ENCODE measurements around the gene REST.
A peak's percentile ranks its signal among the peaks of the same experiment; 100 is the strongest.

The REST gene

DNA sequence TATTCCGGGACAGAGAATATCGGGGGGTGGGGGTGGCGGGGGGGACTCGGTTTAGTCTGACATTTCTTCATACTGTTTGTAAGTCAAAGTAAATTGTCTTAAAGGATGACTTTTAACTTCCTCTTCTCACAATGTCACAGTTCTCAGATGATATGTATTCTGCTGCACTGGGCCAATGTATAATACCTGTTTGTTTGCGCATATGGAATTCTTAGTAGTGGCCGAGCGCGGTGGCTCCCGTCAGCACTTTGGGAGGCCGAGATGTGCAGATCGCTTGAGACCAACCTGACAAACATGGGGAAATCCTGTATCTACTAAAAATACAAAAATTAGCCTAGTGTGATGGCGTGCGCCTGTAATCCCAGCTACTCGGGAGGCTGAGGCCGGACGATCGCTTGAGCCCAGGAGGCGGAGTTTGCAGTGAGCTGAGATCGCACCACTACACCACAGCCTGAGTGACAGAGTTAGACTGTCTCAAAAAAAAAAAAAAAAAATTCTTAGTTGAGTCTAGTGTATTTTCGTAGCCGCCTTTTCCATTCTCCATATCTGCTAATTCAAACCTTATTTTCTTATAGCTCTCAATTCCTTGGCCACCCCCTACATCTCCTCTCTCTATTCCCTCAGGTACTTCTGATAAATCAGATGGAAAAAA, 71.8 kb downstream of the REST start:
- peak; percentile 69 for DNase-seq

DNA sequence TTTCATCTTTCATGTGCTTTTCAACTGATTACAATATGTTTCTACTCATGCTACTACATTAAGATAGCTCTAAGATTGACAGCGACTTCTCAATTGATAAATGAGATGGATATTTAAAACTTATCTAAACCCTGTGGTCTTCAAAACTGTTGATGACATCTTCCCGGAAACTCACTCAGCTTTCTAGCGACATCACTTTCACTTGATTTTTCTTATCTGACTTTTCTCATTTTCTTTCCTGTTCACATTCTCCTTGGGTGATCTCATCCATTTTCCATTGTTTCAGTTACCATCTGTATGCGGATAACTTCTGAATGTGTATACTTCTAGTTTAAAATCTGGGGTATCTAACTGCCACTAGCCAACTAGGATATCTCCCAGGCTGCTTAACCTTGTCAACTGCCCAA, 74.1 kb downstream of the REST start:
- DNase-seq: peak; percentile 23

DNA sequence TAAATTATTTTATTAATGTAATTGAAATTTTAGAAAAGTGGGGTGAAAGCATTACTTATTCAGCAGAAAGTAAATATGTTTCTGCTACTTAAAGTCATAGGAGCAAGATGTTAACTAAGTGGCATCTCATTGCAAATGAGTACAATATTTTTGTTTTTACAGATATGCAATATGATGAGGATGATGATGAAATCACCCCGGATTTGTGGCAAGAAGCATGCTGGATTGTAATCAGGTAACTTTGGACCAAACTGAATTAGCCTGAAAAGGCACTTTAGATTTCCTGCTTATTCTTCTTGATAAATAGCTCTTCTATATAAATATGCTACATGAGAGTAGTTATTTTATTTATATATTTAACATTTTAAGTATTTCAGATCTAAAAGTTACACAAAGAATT, 78.5 kb downstream of the REST start:
- no peak for DNase-seq

DNA sequence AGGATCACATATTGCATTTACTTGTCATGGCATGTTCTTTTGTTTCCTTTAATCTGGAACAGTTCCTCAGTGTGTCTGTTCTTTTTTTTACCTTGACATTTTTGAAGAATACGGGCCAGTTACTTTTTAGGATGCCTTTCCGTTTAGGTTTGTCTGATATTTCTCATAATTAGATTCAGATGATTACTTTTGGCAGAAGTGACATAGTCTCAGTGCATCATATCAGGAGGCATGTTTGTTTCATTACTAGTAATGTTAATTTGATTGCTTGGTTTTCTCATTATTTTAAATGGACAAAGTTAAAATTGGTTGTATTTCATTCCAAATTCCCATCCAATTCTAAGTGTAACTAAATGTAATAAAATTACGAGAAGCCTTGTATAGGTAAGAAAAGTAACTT, 79.3 kb downstream of the REST start:
- no peak for DNase-seq

DNA sequence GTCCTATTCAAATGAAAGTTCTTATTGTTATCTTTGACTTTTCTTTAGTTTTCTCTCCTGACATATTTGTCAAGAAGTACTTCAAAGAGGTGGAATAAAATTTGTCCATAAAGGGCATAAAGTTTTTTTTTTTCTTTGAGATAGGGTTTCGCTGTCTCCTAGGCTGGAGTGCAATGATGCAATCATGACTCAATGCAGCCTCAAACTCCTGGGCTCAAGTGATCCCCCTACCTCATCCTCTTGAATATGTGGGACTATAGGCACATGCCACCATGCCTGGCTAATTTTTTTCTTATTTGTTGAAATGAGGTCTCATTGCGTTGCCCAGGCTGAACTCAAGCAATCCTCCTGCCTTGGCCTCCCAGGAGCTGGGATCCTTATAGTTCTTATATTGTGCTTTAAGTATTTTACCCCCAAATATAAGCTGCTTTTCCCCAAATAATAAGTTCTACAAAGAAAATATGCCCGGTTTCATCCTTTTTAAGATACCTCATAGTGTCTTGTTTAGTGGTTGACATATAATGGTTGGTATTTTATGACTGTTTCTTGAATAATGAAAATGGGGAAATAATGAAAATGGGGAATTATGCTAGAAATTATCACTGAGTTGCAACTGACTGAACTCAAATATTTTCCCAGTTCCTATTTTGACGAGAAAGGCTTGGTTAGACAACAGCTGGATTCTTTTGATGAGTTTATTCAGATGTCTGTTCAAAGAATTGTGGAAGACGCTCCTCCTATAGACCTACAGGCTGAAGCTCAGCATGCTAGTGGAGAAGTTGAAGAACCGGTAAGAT, 82.6 kb downstream of the REST start:
- no peak for DNase-seq

DNA sequence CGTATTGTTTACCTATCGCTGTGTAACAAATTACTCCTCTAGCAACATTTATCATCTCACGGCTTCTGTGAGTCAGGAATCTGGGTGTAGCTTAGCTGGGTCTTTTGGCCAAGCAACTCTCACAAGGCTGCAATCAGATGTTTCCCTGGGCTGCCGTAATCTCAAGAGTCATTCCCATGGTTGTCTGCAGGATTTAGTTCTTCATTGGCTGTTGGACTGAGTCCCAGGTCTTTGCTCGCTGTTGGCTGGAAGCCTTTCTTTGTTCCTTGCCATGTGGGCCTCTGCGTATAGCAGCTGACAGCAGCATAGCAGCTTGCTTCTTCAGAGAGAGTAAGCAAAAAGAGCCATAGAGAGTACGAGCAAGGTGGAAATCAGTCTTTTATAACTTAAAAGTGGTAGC, 87.8 kb downstream of the REST start:
- DNase-seq: no peak

DNA sequence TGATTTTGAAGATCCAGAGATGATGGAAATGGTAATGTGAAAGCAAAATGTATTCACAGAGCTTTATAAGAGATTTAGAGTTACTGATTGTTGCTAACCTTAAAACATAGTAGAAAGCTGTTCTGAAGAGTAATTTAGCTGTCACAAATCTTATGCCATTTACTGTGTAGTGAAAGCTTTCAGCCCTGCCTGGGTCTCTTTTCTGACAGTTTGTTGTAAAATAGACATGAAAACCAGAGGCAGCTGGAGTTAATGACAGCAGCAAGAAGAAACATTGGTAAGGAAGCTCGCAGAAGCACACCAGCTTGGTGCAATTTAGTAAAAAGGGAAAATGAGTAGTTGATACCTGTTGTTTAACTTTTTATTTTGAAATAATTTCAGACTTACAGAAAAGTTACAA, 92.1 kb downstream of the REST start:
- no peak for DNase-seq

DNA sequence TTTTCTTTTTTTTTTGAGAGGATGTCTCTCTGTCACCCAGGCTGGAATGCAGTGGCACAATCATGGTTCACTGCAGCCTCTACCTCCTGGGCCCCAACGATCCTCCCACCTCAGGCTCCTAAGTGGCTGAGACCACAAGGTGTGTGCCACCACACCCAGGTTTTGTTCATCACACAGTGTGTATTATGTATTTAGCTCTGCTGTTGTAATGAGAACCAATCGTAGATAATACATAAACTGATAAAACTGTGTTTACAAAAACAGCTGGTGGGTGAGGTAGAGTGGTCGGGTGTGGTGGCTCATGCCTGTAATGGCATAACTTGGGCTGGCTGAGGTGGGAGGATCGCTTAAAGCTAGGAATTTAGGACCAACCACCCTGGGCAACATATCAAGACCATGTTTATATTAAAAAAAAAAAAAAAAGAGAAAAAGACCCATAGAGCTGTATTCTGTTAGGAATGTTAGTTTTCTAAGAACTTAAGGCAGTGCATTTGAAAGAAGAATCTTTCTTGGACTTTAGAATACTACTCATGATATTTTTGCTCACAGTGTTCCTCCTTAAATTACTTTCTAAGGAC, 105.9 kb downstream of the REST start:
- DNase-seq: peak; percentile 12
